Measurements from ENCODE around the gene GLIPR2.
"Not testable (repeated sequence)": the region's sequence is repeated elsewhere in the genome, so short reads cannot be mapped to it uniquely, and the experiment has no call there.

Gene GLIPR2, protein sequence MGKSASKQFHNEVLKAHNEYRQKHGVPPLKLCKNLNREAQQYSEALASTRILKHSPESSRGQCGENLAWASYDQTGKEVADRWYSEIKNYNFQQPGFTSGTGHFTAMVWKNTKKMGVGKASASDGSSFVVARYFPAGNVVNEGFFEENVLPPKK

DNA sequence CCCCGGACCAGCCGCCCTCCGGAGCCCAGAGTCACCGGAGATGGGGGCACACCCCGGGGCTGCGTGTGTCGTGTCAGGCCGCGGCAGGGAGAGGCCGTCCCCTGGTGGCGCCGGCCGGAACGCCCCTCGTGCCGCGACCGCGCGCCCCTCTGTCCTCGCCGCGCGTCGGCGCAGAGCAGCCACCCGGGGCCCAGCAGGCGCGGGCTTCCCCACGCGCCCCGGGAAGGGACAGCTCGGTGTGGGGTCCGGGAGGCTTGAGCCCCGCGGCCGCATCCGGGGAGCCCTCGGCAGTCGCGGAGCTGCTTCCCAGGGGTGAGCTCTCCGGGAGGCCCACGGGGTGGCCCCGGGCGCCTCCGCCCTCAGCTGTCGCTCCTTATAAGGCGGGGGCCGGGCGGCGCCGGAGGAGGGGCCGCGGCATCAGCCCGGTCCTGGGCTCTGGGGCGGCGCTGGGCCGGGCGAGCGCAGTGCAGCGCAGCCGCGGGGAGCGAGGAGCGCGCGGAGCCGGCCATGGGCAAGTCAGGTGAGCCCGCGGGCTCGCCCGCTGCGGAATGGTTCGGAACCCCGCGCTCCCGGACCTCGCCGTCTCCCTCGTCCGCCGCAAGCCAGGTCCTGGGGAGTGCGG, at the start of gene GLIPR2:
Gene GLIPR2, plus strand, starts transcription at position 462 of the 622 bp plus-strand sequence. Its CDS starts 46 bp downstream, at position 508.
- DNase-seq (ENCODE audit: low spot score) = peak; percentile 15

DNA sequence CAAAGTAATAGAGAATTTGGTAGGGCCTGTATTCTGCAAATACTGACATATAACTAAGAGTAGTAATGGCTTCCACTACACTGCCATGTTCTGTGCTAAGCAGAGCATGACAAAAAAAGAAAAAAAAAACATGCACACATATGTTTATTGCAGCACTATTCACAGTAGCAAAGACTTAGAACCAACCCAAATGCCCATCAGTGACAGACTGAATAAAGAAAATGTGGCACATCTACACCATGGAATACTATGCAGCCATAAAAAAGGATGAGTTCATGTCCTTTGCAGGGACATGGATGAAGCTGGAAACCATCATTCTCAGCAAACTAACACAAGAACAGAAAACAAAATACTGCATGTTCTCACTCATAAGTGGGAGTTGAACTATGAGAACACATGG, 49.5 kb upstream of the GLIPR2 start:
- not testable (repeated sequence) for DNase-seq (ENCODE audit: low spot score)

DNA sequence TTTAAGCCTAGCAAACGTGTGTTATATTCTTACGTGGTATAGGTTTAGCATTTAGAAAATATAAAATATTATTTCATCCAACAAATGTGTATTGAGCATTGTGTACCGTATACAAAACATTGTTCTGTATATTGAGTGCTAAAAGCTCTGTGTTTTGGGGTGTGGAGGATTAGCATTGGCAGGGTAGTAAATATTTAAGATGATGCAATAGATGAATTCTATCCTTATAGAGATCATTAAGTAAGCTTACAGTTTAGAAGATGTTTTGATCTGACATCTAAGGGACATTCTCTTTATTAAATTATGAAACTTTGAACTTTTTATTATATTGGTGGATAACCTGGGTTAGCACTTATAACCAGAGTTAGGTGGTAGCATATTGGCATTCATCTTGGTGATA, 48.5 kb upstream of the GLIPR2 start:
- DNase-seq (ENCODE audit: low spot score) = no peak

DNA sequence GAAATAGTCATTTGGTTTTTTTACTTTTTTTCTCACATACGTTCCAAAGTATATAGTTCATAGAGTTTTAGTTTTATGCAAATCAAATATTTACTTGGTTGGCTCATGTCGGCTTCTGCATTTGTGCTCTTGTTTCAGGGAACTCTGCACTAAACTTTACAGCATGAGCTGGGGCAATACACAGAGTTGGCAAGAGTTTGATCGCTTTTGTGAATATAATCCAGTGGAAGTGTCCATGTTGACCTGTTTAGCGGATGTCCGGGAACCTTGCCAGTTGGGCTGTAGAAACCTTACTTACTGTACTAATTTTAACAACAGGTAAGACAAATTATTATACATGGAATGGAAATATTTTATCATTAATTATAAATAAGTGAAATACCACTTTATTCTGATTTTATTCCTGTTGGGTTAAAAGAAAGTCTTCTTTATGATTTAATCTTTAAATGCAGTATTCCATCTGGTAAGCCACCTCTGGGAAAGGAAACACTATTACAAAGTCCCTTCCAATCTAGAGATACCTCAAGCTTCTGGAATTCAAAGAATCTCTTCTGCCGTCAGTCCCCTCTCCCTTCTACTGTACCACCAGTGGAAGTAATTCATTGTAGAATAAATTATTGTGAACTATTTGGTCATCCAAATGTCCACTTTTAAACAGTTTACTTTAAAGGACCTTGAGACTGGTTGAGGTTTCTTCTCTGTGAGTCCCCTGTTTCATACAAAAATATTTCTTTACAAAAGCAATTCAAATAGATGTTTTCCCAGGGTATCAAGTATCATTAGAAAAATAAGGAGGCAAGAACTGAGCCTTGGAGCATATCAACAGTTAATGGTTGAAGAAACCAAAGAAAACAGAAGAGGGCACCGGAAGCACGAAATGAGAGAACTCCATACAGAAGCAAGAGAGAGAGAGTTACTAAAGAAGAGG, 45.2 kb upstream of the GLIPR2 start:
- DNase-seq (ENCODE audit: low spot score) = peak; percentile 38

DNA sequence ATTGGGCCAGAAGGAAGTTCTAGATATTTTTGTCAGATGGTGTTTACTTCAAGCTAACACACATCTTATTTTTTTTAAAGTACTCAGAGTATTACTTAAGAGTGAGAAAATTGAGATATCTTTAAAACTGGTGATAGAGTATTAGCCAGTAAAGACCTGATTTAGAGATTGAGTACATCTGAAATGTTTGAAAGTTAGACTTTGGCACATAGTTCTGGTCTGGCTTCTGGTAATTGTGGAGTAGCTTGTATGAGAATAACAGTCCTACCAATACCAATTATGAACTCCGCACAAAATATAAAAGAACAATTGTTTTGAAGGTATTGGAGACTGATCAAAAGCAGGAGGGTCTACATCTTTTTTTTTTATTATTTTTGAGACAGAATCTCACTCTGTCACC, 44.5 kb upstream of the GLIPR2 start:
- DNase-seq (ENCODE audit: low spot score) = no peak

DNA sequence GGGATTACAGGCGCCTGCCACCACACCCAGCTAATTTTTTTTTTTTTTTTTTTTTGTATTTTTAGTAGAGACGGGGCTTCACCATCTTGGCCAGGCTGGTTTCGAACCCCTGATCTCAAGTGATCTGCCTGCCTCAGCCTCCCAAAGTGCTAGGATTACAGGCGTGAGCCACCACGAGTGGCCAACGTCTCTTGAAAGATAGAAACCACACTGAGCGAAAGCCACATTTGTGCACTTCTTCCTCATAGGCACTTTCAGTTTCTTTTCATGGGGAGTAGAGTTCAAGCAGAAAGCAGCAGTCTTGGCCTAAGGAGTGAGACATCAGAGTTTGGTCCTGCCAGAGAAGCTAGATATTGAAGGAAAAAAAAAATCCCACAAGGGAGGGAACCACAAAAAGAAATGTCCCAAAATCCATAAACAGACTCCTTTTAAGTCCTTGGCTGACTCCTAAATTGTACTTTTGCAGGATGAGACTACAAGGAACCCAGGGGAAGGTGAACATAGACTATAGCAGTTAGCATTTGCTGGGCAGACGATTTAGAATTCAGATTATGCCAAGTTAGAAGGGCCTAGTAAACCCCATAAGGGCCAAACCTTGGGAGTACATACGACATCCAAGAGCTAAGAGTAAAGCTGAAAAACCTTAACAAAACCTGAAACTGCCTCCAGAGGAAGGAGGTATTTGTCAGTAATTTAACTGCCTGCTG, 43.9 kb upstream of the GLIPR2 start:
- DNase-seq (ENCODE audit: low spot score) = no peak

DNA sequence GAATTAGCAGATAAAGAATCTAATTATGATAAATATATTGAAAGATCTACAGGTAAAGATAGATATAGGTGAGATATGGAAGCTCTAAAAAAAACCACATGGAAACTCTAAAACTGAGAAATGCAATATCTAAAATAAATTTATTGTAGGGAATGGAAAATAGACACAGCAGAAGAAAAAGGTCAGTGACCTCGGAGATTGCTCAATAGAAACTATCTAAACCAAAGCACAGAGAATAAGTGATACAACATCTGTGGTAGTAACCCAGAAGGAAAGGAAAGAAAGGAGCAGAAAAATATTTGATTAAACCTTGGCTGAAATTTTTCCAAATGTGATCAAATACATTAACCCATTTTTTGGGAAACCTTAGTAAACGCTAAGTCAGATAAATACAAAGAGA, 43.1 kb upstream of the GLIPR2 start:
- no peak for DNase-seq (ENCODE audit: low spot score)

DNA sequence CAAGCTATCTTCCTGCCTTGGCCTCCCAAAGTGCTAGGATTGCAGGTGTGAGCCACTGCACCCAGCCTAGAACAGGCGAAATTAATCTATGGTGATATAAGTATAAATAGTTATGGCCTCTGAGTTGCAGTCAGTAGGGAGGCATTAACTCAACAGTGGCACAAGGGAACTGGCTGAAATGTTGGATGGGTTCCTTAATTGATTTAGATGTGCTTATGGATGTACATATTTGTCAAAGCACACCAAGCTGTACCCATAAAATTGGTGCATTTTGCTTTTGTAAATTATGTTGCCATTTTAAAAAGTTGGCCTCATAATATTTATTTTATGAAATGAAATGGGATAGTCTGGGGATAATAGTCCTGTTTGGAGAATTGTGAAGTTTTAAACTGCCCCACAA, 36.8 kb upstream of the GLIPR2 start:
- DNase-seq (ENCODE audit: low spot score) = no peak

DNA sequence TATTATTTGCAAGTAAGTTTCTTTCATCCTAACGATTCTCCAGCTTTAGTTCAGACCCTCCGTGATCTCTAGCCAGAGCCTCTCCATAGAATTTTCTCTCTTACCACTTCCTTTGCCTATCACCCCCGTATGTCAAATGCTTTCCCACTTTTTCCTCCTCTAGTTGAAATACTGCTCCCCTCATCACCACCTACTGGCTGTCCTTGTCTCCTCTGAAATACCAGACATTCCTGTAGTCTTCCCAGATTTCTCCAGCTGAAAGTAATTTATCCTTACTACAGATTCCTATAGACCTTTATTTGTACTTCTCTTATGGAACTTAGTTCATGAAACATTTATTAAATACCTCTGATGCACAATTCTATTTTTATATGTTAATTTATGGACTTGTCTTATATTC, 36.0 kb upstream of the GLIPR2 start:
- DNase-seq (ENCODE audit: low spot score) = no peak

DNA sequence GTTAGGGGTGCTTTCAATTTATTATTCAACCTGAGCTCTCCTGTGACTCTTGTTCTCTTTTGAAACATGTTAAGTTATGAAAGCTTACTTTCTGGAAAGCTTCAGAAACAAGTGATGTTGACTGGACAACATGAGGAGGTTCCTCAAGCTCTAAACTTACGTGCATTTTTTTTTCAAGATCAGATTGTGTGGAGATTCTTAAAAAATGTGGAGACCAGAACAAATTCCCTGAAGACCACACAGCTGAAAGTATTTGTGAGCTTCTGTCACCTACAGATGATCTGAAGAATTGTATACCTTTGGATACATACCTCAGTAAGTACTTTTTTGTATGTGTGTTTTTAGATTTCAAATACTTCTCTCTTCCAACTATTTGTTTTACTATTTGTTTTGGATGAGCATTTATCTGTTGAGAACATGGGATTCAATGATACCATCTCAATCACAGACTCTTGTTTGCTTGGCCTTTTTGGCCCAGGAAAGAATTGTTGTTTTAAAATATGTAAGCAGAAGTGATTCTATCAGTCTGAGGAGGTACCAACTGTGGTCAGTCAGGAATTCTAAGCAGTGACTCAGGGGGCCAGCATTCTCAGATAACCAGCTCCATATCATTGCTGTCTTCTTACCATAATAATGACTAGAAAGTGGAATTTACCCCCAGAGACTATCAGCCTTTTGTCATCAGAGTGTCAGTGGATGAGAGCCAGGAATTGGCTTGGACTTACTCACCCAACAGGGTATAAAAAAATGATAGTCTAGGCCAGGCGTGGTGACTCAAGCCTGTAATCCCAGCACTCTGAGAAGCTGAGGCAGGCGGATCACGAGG, 34.4 kb upstream of the GLIPR2 start:
- DNase-seq (ENCODE audit: low spot score) = peak; percentile 68

DNA sequence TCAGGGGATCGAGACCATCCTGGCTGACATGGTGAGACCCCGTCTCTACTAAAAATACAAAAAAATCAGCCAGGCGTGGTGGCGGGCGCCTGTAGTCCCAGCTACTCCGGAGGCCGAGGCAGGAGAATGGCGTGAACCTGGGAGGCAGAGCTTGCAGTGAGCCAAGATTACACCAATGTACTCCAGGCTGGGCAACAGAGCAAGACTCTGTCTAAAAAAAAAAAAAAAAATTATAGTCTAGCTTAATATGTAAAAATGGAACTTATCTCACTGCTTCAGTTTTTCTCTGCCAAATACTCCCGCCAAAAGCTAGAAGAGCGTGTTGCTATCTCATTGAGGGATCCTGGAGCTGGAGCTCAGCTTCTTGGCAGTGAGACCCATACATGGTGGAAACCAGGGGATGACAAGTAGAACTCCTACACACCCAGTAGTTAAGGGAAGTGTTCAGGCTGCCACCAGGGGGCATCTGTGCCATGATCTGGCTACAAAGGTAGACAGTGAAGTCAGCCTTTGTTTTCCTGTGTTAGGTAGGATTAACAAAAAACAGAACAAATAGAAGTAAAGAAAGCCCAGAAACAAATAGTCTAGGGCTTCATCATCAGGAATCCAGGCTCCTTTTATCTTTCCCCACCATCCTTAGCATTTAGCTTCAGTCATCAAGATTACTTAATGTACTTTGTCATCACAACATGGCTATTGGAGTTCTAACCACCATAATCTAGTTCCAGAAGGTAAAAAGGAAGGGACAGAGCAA, 33.6 kb upstream of the GLIPR2 start:
- DNase-seq (ENCODE audit: low spot score) = peak; percentile 62

DNA sequence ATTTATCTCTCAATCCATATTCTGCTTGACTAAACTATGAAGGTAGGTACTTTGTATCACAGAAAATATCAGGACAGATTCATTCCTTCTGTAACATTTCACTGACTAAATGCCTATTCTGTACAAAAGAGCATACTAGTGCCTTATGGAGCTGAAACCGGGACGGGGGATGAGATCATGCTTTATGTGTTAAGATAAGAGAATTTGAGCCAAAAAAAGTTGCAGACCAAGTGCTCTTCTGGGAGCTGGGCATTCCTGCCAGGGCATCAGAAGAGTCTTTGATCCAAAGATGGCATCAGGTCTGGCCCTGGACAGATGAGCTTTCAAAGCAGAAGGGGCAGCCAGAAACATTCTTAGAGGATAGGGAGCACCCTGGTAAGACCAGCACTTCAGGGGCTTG, 27.5 kb upstream of the GLIPR2 start:
- no peak for DNase-seq (ENCODE audit: low spot score)

DNA sequence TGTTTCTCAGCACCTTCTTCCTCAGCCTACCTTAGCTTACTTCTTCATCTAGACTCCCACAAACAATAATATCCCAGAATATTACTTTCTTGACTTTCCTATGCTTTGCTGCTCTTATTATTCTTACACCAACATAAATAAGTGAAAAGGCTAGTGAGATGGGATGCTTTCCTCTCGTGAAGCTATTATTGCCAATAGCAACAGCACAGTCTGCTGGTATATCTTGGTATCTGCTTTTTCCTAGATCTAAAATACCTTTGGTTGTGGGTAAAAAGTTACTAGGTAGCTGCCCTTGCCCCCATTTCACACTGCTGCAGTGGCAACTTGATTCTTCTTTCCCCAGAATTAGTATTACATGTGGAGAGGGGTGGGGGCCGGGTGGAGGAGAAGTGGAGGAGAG, 26.1 kb upstream of the GLIPR2 start:
- no peak for DNase-seq (ENCODE audit: low spot score)

DNA sequence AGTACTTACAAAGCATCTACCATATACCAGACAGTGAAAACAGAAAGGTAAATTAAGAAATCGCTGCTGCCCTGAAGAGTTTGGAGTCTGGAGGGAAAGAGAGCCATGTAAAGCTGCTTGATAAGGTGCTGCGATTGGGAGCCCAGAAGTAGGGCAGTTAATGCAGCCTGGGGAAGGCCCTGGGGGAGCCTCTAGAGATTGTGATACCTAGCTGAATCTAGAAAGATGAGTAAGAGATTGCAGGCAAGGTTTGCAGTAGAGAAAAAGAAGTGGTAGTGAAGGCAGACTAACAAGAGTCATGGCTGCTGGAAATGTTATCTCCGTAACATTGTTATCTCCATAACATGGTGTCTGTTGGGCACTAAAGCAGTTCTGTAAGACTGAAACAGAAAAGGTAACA, 24.0 kb upstream of the GLIPR2 start:
- no peak for DNase-seq (ENCODE audit: low spot score)

DNA sequence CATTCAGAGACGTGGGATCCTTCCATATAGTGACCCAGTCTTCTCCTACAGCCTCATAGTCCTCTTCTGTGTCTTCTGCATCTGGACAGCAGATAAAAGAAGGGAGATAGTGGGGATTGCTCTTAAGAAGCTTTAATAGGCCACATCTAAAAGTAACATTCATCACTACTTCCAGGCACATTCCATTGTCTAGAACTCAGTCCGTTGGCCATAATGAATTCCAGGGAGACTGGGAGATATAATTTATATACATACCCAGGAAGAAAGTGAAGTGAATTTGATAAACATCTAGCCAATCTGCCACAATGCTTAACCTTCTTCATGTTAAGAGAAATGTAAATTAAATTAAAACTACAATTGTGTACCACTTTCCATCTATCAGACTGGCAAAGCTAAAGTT, 22.5 kb upstream of the GLIPR2 start:
- no peak for DNase-seq (ENCODE audit: low spot score)

DNA sequence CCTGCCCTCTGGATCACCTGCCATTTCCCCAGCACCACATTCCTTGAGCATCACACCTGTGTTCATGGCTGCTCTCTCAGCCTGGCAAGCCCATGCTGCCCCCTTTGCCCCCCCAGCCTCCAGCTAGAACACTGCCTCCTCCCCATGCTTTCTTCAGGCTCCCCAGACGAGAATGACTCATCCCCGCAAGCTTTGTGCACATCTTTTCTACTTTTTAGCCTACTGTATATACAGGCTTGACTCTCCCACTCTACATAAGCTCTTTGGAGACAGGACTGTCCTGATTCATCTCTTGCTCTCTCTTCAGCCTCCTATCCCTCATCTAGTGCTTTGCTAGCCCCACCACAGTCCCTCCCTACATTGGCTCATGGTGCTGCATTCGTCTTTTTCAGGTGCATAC, 19.9 kb upstream of the GLIPR2 start:
- DNase-seq (ENCODE audit: low spot score) = no peak

DNA sequence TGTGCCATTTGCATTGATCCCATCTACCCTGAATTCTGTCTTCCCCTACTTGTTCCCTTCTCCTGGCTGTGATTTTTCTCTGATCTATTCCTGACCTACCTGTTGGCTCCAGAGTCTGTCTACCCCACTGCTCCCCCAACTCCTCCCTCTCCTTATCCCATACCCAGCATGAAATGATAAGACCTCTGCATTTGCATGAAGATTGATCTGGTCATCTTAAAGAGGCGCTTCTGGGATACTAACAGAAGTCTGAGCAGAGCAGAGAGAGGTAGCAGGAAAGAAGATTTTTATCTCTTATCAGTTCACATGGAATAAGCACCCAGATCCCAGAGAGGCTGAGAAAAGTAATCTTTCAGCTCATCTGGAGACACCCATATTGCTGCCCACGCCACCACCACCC, 18.3 kb upstream of the GLIPR2 start:
- DNase-seq (ENCODE audit: low spot score) = no peak

DNA sequence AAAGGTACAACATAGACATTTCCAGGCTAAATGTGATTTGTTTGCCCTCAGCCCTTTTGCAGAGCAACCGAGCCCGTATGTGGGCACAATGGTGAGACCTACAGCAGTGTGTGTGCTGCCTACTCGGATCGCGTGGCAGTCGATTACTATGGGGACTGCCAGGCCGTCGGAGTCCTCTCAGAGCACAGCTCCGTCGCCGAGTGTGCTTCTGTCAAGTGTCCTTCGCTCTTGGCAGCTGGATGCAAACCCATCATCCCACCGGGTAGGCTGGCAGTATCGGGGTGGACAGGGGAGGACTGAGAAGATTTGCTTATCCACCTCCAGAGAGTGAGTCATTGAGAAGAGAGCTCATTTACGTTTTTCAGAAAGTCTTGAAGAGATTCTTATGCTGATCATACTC, 17.8 kb upstream of the GLIPR2 start:
- no peak for DNase-seq (ENCODE audit: low spot score)

DNA sequence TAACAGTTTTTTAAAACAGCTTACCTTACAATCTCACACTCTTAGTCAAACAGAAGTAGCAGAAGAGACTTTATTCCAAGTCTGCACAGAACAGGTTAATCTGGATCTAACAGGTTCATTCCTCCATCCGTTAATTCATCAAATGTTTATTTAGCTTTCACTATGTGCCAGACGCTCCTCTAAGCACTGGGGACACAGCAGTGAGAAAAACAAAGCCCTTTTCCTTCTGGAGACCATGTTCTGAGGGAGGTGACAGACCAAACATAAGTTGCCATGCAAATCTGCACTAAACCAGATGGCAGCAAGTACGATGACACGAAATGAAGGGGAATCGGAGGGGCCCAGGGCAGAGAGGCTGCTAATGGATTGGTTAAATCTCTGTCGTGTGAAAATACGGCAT, 17.1 kb upstream of the GLIPR2 start:
- no peak for DNase-seq (ENCODE audit: low spot score)

DNA sequence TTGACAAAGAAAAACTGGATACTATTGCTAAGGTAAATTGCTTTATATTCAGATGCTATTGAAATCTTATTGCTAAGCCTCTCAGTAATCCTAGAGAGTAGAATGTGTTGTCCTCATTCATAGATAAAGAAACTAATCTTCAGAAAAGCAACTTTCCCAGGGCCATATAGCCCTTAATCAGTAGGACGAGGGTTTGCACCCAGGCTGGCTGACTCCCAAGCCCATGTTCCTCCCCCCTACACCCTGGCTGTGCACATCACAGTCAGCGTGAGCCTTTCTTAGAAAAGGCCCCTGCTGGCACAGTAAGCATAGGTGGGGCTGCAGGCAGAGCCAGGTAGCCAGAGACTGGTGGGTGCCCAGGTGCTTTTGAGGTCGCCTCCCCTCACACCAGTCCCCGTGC, 15.8 kb upstream of the GLIPR2 start:
- DNase-seq (ENCODE audit: low spot score) = no peak

DNA sequence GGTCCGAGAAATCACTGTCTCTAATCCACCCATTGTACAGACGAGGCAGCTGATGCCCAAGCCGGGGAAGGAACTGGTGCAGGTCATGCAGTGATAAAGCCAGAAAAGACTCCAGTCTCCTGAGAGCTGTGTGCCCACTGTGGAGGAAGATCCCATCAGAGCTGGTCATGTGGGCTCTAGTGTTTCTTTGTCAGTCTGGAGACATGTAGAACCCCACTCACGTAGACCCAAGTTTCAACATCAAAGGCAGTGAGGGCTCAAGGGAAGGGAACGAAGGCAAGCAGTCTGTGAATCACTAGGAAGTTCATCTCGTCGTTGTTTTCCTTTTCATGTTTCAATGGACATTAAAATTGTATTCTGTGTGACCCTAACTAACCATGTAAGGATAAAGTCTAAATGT, 14.6 kb upstream of the GLIPR2 start:
- DNase-seq (ENCODE audit: low spot score) = no peak
